CD14-positive monocyte (primary cell): Measurements from ENCODE around the gene CHTOP. TPM values are rescaled to one million over a fixed set of nuclear protein-coding genes. Genes with fewer than 3 reads are reported as not detected.
"Not testable (repeated sequence)": the region's sequence is repeated elsewhere in the genome, so short reads cannot be mapped to it uniquely, and the experiment has no call there.

Experiments used
- DNase-seq, 3 donors: peaks; one replicate each; pipeline ENCODE4 v3.0.0-alpha.2; 2011 to 2022
- H2AFZ ChIP-seq: 2 replicates; pipeline ENCODE4 v1.6.0; 2012; ENCODE audit warnings: mild to moderate bottlenecking, low read depth, low read length, inconsistent platforms; ENCODE audit not compliant: insufficient read depth, poor library complexity, severe bottlenecking
- H3K27ac ChIP-seq, 2 donors: 1 replicate in 1 of 2; 2 replicates in 1 of 2; pipeline ENCODE4 v1.5.1; 2012 to 2013; ENCODE audit warnings: low read length in 2 of 2, control low read depth in 1 of 2, inconsistent platforms in 1 of 2, low read depth in 1 of 2, mild to moderate bottlenecking in 1 of 2
- H3K27me3 ChIP-seq, 2 donors: one replicate each; pipeline versions ENCODE4 v1.6.0 to v1.6.1; 2011 to 2013; ENCODE audit warnings: low read length in 2 of 2; ENCODE audit not compliant: control insufficient read depth in 2 of 2, insufficient read depth in 2 of 2
- H3K36me3 ChIP-seq, 2 donors: replicated peaks in 1 of 2; 1 replicate in 1 of 2; 2 replicates in 1 of 2; pipeline versions ENCODE4 v1.5.1 to v1.6.1; 2012 to 2013; ENCODE audit warnings: low read length in 2 of 2, control low read depth in 1 of 2, inconsistent platforms in 1 of 2, mild to moderate bottlenecking in 1 of 2; ENCODE audit not compliant: insufficient read depth in 2 of 2, control insufficient read depth in 1 of 2
- H3K4me1 ChIP-seq, 2 donors: 1 replicate in 1 of 2; 2 replicates in 1 of 2; pipeline versions ENCODE4 v1.5.1 to v1.6.1; 2012 to 2013; ENCODE audit warnings: low read length in 2 of 2, control low read depth in 1 of 2, inconsistent platforms in 1 of 2, mild to moderate bottlenecking in 1 of 2, moderate library complexity in 1 of 2; ENCODE audit not compliant: insufficient read depth in 2 of 2, control insufficient read depth in 1 of 2
- H3K4me2 ChIP-seq: replicated peaks from 2 replicates; pipeline ENCODE3; 2012; ENCODE audit warnings: low read length, moderate library complexity, mild to moderate bottlenecking; ENCODE audit not compliant: poor library complexity, severe bottlenecking; ENCODE audit errors: extremely low read depth
- H3K4me3 ChIP-seq, 3 experiments: fragments of 200-600 bp in 1 of 3; sonication (generic) in 1 of 3; replicated peaks in 1 of 3; 1 replicate in 2 of 3; 2 replicates in 1 of 3; pipeline ENCODE4 v1.5.1; 2011 to 2013; ENCODE audit warnings: low read length in 3 of 3, mild to moderate bottlenecking in 3 of 3, control low read depth in 2 of 3, low read depth in 2 of 3, inconsistent platforms in 1 of 3, moderate library complexity in 1 of 3
- H3K79me2 ChIP-seq: 2 replicates; pipeline ENCODE4 v1.6.0; 2012; ENCODE audit warnings: mild to moderate bottlenecking, control low read depth, inconsistent platforms, low read length, moderate library complexity; ENCODE audit not compliant: insufficient read depth
- H3K9ac ChIP-seq: 2 replicates; pipeline ENCODE4 v1.6.0; 2017; ENCODE audit warnings: low read length, mild to moderate bottlenecking; ENCODE audit not compliant: insufficient read depth, poor library complexity, severe bottlenecking
- H3K9me3 ChIP-seq, 2 donors: replicated peaks in 1 of 2; 1 replicate in 1 of 2; 2 replicates in 1 of 2; pipeline versions ENCODE4 v1.5.1 to v1.6.1; 2012 to 2013; ENCODE audit warnings: low read length in 2 of 2, control low read depth in 1 of 2; ENCODE audit not compliant: control insufficient read depth in 1 of 2, insufficient read depth in 1 of 2
- H4K20me1 ChIP-seq: 2 replicates; pipeline ENCODE4 v1.6.0; 2012; ENCODE audit warnings: mild to moderate bottlenecking, low read length, control low read depth, moderate library complexity; ENCODE audit not compliant: insufficient read depth
- H3K27ac Mint-ChIP-seq, 7 donors: one replicate each; pipeline ENCODE4 v1.8.0; 2020; ENCODE audit warnings: mild to moderate bottlenecking in 7 of 7, mixed read lengths in 7 of 7, moderate library complexity in 6 of 7, inconsistent platforms in 2 of 7
- H3K27me3 Mint-ChIP-seq, 3 donors: one replicate each; pipeline ENCODE4 v1.8.0; 2021 to 2022; ENCODE audit warnings: low read depth in 3 of 3, mild to moderate bottlenecking in 3 of 3, mixed read lengths in 3 of 3, moderate library complexity in 3 of 3, inconsistent platforms in 1 of 3
- H3K36me3 Mint-ChIP-seq, 2 donors: one replicate each; pipeline ENCODE4 v1.8.0; 2020; ENCODE audit warnings: mixed read lengths in 2 of 2, inconsistent platforms in 1 of 2, mild to moderate bottlenecking in 1 of 2
- H3K4me1 Mint-ChIP-seq: one replicate; pipeline ENCODE4 v1.8.0; 2020; ENCODE audit warnings: mild to moderate bottlenecking, mixed read lengths
- H3K4me3 Mint-ChIP-seq, 2 donors: one replicate each; pipeline ENCODE4 v1.8.0; 2020; ENCODE audit warnings: mild to moderate bottlenecking in 2 of 2, mixed read lengths in 2 of 2, moderate library complexity in 1 of 2
- H3K9me3 Mint-ChIP-seq, 7 donors: one replicate each; pipeline ENCODE4 v1.8.0; 2020 to 2022; ENCODE audit warnings: mixed read lengths in 7 of 7, mild to moderate bottlenecking in 6 of 7, moderate library complexity in 6 of 7, inconsistent platforms in 2 of 7
- CTCF ChIP-seq: fragments of 200-600 bp; IDR thresholded peaks from one replicate; pipeline ENCODE4 v1.8.0; 2022; ENCODE audit warnings: antibody characterized with exemption, mild to moderate bottlenecking
- WGBS: methylation state at CpG from one replicate; pipeline ENCODE4 v1.1.5; 2013; ENCODE audit warnings: missing lambda C conversion rate; ENCODE audit not compliant: insufficient coverage; 5-methylcytosine and 5-hydroxymethylcytosine counted together
- intact Hi-C, 2 donors: fragments of 100-400 bp; cut with micrococcal nuclease; formaldehyde crosslinking; loops; one replicate each; pipeline versions ENCODE4 v1.15.0 to v1.15.1; 2023
- polyA plus RNA-seq, 3 donors: library from polyadenylated mRNA; depleted of rRNA in 1 of 3; unstranded in 2 of 3; stranded (reverse) in 1 of 3; fragments of 300-500 nt in 2 of 3; fragments of >200 nt in 1 of 3; fragmentation: Illumina TruSeq in 2 of 3; gene quantifications; 1 replicate in 2 of 3; 2 replicates in 1 of 3; pipeline ENCODE4 v1.2.3, GENCODE V29; 2012 to 2021

The CHTOP gene
- polyA plus RNA-seq, 3 donors: 28.1 to 56.2 (median 38.2) TPM

DNA sequence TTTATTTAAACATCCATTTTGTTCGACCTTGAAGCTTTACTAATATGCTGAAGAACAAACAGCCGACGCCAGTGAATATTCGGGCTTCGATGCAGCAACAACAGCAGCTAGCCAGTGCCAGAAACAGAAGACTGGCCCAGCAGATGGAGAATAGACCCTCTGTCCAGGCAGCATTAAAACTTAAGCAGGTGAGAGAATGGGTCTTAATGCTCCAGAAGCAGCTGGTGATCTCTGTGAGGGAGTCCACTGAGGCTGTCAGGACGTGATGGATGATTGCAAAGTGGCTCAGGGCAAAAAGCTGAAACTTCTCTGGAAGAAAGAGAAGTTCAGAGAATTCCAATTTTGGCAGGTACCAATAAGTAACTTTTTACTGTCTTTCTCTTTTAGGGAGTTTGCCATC lies 4.4 kb downstream of the CHTOP start:
- no peaks in the 10 kb centered on the region for H3K9me3 Mint-ChIP-seq
- Histone ChIP-seq H3K79me2 (peaks cover 91% of the 10 kb centered on the region), H3K4me2 (no peak overlapping the region), H3K36me3 (peaks cover 73 to 75% of the 10 kb centered on the region in 2 donors), H3K4me3 (no peak overlapping the region), H3K4me1 (peaks cover 12 to 19% of the 10 kb centered on the region in 2 donors), H3K9me3 (no peaks in the 10 kb centered on the region), H3K27me3 (no peaks in the 10 kb centered on the region), H3K27ac (no peak overlapping the region), H2AFZ (no peak overlapping the region), H3K9ac (no peak overlapping the region), H4K20me1 (peaks cover 85% of the 10 kb centered on the region)
- H3K36me3 Mint-ChIP-seq: peaks cover 64 to 77% of the 10 kb centered on the region in 2 donors
- peak overlapping the region in 2 of 7 donors; percentile 32 to 45 for H3K27ac Mint-ChIP-seq
- intact Hi-C loops: no loop called here
- H3K27me3 Mint-ChIP-seq: peaks cover 0 to 2% (median 0%) of the 10 kb centered on the region in 3 donors
- H3K4me1 Mint-ChIP-seq: peaks cover 15% of the 10 kb centered on the region
- no peak overlapping the region for H3K4me3 Mint-ChIP-seq
- WGBS: 96% methylated on average over 6 of the region's 6 CpGs
- DNase-seq: no peak
- TF ChIP-seq CTCF: no peak

- Histone ChIP-seq H3K4me2 (no peak overlapping the region), H3K9ac (no peak overlapping the region), H3K27me3 (no peaks in the 10 kb centered on the region), H3K79me2 (peaks cover 99% of the 10 kb centered on the region), H3K4me1 (peaks cover 8 to 14% of the 10 kb centered on the region in 2 donors), H3K27ac (no peak overlapping the region), H3K36me3 (peaks cover 83 to 86% of the 10 kb centered on the region in 2 donors), H3K4me3 (no peak overlapping the region), H3K9me3 (no peaks in the 10 kb centered on the region), H2AFZ (no peak overlapping the region), H4K20me1 (peaks cover 92% of the 10 kb centered on the region)
- Mint-ChIP-seq H3K9me3 (no peaks in the 10 kb centered on the region), H3K36me3 (peaks cover 74 to 87% of the 10 kb centered on the region in 2 donors), H3K27me3 (peaks cover 0 to 2% (median 0%) of the 10 kb centered on the region in 3 donors), H3K4me1 (peaks cover 16% of the 10 kb centered on the region), H3K4me3 (no peak overlapping the region), H3K27ac (no peak overlapping the region)
- no CpG with 5 or more reads among the region's 3 CpGs for WGBS
- DNase-seq: no peak
- intact Hi-C loops: no loop called here
- no peak for TF ChIP-seq CTCF
Measured at GRCh38 chr1:153639280-153639679, 5.4 kb downstream of the CHTOP start.

DNA sequence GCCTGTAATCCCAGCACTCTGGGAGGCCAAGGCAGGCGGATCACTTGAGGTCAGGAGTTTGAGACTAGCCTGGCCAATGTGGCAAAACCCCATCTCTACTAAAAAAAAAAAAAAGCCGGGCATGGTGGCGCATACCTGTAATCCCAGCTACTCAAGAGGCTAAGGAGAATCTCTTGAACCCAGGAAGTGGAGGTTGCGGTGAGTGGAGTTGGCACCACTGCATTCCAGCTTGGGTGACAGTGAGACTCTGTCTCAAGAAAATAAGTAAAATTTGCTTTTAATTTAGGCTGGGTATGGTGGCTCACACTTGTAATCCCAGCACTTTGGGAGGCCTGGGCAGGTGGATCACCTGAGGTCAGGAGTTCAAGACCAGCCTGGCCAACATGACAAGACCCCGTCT lies 6.3 kb downstream of the CHTOP start:
- Histone ChIP-seq H3K4me1 (peaks cover 2 to 14% of the 10 kb centered on the region in 2 donors), H3K36me3 (peaks cover 92 to 95% of the 10 kb centered on the region in 2 donors), H4K20me1 (peaks cover 92% of the 10 kb centered on the region), H3K79me2 (peaks cover 99% of the 10 kb centered on the region)
- H2AFZ ChIP-seq, H3K4me3 ChIP-seq, H3K4me2 ChIP-seq, H3K9me3 ChIP-seq, H3K27me3 ChIP-seq, H3K27me3 Mint-ChIP-seq, H3K4me3 Mint-ChIP-seq, DNase-seq, intact Hi-C loops, H3K27ac ChIP-seq, H3K9me3 Mint-ChIP-seq, H3K9ac ChIP-seq: not testable (repeated sequence)
- H3K36me3 Mint-ChIP-seq: peaks cover 82 to 97% of the 10 kb centered on the region in 2 donors
- 100% methylated on average over 2 of the region's 5 CpGs for WGBS
- H3K4me1 Mint-ChIP-seq: peaks cover 17% of the 10 kb centered on the region
- peak overlapping the region in 1 of 7 donors; percentile 66 for H3K27ac Mint-ChIP-seq
